ENCODE data around the gene GAPDH. TPM values are rescaled to one million over a fixed set of nuclear protein-coding genes. Genes with fewer than 3 reads are reported as not detected.

The GAPDH gene
- total RNA-seq, 3 donors from 2014 or later: 1,543 to 3,034 (median 2,070) TPM

- DNase-seq: no peak
- no peak overlapping the region for H3K4me3 ChIP-seq
- H3K36me3 ChIP-seq (ENCODE audit: low read depth): no peaks in the 10 kb centered on the region
- no peaks in the 10 kb centered on the region for H3K4me1 ChIP-seq (ENCODE audit: low read depth)
- ATAC-seq: no peak
- TF ChIP-seq CTCF (IDR thresholded peaks at IDR 0.05): no peak
- H3K9me3 ChIP-seq: no peaks in the 10 kb centered on the region
- intact Hi-C loops (cut with DNase I, micrococcal nuclease): no loop called here
Observed at GRCh38 chr12:6507102-6507998, 27.0 kb upstream of the GAPDH start.

GRCh38 chr12:6508087-6508486 lies 26.2 kb upstream of the GAPDH start:
- Histone ChIP-seq H3K36me3 (ENCODE audit: low read depth) (no peaks in the 10 kb centered on the region), H3K4me1 (ENCODE audit: low read depth) (no peaks in the 10 kb centered on the region), H3K4me3 (no peak overlapping the region), H3K9me3 (no peaks in the 10 kb centered on the region)
- intact Hi-C loops (cut with DNase I, micrococcal nuclease): no loop called here
- ATAC-seq (no peak), DNase-seq (no peak)
- no peak for TF ChIP-seq CTCF (IDR thresholded peaks at IDR 0.05)

- ATAC-seq (no peak), DNase-seq (no peak)
- peaks cover 26% of the 10 kb centered on the region for H3K36me3 ChIP-seq (ENCODE audit: low read depth)
- H3K4me3 ChIP-seq: no peak overlapping the region
- no peak for TF ChIP-seq CTCF (IDR thresholded peaks at IDR 0.05)
- H3K9me3 ChIP-seq: no peaks in the 10 kb centered on the region
- intact Hi-C loops (cut with DNase I, micrococcal nuclease): no loop called here
- no peaks in the 10 kb centered on the region for H3K4me1 ChIP-seq (ENCODE audit: low read depth)
Observed at GRCh38 chr12:6520186-6520585, 14.1 kb upstream of the GAPDH start.

- Histone ChIP-seq H3K4me1 (ENCODE audit: low read depth) (no peaks in the 10 kb centered on the region), H3K36me3 (ENCODE audit: low read depth) (peaks cover 30% of the 10 kb centered on the region), H3K4me3 (no peak overlapping the region), H3K9me3 (no peaks in the 10 kb centered on the region)
- intact Hi-C loops (cut with DNase I, micrococcal nuclease): no loop called here
- DNase-seq: no peak
- ATAC-seq: no peak
- TF ChIP-seq CTCF (IDR thresholded peaks at IDR 0.05): no peak
Observed at GRCh38 chr12:6522193-6522592, 12.1 kb upstream of the GAPDH start.

GRCh38 chr12:6523708-6524107 lies 10.6 kb upstream of the GAPDH start:
- H3K36me3 ChIP-seq (ENCODE audit: low read depth): peaks cover 29% of the 10 kb centered on the region
- no peak for TF ChIP-seq CTCF (IDR thresholded peaks at IDR 0.05)
- no peaks in the 10 kb centered on the region for H3K9me3 ChIP-seq
- H3K4me3 ChIP-seq: no peak overlapping the region
- H3K4me1 ChIP-seq (ENCODE audit: low read depth): no peaks in the 10 kb centered on the region
- ATAC-seq (no peak), DNase-seq (no peak)
- intact Hi-C loops (cut with DNase I, micrococcal nuclease): no loop called here

All from mucosa of descending colon (tissue), 3 donors.